GM11168 (cell line): ENCODE measurements around the gene MAPKAPK2.
"Not testable (repeated sequence)": the region's sequence is repeated elsewhere in the genome, so short reads cannot be mapped to it uniquely, and the experiment has no call there.

Experiments used
- in situ Hi-C: fragments of 300-500 bp; cut with MboI; formaldehyde crosslinking; loops from one replicate; pipeline ENCODE4 v1.12.0; 2022; ENCODE audit warnings: low sequenced_read_pairs; ENCODE audit not compliant: unreplicated experiment

The MAPKAPK2 gene

DNA sequence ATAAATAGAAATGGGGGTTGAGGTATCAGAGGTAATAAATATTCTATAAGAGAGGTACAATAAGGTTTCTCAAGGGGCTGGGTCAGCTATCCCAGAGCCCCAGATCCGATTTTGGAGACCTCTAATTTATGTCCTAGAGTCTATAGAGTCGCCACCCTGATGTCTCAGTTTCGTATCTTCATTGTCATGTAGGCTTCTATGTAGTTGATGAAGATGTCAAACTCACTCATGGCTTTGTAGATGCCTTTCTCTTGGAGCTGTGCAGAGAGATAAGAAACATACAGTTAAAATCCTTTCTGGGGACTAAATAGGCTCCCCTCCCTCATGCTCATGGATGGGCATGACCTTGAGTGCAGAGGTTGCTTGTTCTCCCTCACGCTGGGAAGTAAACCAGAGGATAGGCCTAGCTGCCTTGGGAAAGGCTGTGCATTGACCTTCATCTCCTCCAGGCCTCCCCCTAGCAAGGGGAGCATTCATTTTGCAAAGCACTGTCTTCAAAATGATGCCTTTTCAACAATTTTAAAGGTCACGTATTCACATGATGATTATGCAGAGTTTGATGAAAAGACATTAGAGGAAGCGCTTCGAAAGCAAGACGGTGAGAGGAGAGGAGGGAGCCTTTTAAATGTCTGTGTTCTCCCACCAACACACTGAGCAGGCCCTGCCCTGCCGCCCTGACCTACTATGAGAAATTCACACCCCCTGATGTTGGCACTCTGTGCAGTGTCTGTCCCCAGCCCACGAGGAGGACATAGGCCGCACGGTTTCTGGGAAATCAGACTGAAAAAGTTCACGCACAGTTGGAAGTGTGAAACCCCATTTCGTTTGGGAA lies 84.0 kb downstream of the MAPKAPK2 start:
- in situ Hi-C loops: no loop called here

DNA sequence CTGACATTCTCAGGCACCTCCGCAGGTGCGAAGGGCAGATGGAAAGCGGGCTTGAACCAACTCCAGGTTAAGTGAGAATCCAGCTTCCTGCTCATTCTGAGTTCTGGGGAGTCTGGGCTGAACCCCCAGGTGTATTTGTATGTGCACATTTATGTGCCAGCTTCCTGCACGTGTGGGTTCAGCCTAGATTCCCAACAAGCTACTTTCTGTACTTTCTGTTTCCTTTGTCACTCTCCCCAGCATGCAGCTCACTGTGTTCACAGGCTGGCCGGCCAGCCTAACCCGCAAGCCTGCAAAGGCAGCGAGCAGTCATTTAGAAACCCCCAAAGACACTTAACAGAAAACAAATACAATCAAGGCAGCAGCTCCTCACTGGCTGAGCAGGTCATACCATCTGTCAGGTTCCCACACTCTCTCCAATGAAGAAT lies 84.6 kb downstream of the MAPKAPK2 start:
- in situ Hi-C loops: no loop called here

DNA sequence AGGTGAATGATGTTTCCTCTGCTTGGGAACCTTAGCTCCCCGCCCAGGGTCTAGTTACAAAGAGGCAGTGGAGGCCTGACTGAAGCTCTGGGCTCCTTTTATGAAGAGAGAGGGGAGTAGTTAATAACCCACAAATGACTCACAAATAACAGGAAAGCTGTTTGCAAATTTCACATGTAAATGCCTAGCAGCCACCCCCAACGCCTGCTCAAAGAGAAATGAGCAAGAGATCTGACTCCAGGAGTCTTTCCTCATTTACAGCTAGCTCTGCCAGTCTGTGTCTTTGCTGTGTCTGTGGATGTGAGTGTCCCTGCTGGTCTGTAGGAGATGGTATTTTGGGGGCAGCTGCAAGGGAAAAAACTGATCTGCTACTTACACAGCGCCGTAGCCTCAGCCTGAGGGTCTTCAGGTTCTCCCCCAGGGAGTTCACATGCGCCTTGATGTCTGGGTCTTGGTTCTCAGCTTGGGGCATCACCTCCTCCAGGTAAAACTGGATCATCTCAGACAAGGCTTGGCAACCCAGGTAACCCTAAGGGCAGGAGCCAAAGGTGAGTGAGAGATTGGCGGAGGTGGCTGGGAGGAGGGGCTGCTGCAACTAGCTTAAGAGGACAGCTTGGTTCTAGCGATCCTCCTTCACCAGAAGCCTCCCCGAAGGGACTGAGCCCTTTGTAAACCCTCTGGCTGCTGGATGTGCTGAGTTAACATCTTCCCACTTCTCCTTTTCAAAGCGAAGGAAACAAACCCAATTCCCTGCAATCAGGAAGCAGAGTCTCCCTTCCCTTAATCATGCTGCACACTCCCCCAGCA lies 86.0 kb downstream of the MAPKAPK2 start, which contains the start of gene IL19:
TSS of gene IL19 (plus strand) at position 243 of the 807 bp plus-strand sequence. CDS start 65,890 bp downstream, outside the sequence.
- in situ Hi-C loops: no loop called here

DNA sequence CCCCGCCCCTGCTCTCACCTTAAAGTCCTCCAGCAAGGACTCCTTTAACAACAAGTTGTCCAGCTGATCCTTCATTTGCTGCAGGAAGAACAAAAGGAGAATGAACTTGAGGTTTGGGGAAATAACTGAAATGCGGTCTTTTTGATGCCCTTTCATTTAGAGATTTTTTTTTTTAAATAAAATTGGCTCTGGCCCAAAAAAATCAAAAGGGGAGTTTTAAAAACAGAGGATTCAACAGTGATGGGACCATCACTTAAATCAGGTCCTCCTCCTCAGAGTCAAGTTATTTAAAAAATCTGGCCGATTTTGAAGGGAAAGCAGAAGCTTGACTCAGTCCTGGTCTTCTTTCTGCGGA lies 86.6 kb downstream of the MAPKAPK2 start:
- in situ Hi-C loops: no loop called here

DNA sequence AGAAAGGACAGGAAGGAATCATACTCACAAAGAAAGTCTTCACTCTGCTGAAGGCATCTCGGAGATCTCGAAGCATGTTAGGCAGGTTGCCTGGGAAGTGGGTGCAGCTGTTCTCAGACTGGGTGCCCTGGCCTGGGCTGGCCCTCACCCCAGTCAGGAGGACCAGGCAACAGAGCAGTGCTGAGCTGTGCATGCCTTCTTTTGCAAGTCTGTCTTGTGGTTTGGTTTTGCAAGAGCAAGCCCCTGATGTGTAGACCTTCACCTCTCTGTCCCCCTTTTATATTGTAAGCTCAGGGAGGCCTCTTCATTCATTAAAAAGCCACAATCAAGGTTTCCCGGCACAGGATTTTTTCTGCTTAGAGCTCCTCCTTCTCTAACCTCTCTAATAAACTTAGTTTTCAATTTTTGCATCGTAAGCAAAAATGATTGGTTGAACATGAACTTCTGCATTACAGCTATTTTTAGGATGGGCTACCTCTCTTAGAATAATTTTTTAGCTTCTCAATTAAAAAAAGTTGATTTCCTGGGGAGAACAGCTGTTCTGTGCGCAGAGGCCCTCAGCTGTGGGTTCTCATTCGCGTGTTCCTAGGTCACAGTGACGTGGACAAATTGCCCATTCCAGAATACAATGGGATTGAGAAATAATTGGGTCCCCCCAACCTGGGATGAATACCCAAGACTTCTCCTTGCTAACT lies 87.7 kb downstream of the MAPKAPK2 start, which contains the start of gene IL10:
TSS of gene IL10 (minus strand) at position 252 of the 695 bp plus-strand sequence. CDS start at position 193, 59 bp downstream.
- in situ Hi-C loops: no loop called here

DNA sequence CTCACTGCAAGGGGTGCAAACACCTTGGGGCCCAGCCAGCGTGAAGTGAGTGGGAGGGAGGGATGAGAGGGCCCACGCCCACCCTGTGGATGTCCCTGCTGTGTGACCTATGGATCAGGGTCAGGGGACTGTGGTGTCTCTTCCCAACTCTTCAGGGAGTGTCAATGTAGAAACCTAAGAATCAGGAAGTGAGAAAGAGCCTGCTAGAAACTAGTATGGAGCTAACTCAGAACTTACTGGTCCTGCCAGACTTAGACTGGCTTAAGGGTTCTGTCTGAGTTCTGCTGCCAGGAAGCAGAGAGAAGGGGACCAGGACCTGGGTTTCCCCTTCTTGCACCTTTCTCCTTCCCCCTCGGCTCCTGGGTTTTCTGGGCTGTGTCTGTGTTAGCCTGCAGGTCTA lies 89.4 kb downstream of the MAPKAPK2 start:
- in situ Hi-C loops: no loop called here

DNA sequence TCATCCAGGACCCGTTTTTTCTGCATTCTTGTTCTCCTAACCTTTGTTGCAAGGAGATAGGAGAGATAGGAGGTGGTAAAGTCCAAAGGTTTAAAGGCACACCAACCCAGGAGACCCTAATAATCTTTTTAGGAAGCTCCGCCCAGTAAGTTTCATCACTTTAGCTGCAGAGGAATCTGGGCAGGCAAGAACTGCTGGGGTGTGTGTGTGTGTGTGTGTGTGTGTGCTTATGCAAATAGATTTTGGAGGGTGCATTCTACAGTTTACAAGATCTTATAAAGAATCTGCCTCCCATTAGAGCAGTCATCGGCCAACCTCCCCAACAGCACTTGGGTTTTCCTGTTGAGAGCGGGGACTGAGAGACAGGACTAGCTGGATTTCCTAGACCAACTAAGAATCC lies 91.5 kb downstream of the MAPKAPK2 start:
- in situ Hi-C loops: no loop called here

DNA sequence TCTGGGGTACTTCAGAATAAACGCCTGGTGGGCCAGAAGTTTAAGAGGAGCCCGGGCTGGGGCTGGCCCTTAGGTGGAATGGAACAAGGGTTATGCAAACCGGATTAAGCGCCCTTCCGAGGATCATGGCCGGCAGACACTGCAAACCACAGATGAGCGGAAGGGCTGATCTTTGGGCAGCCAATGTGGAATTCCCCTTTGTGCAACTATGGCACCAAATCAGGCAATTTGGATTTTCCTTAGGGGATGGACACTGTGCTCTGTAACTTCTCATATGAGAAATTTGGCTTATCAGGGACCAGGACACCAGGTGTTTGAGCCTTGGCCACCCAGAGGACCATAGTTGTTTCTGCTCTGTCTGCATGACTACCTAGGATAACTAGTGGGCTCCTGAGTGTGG lies 93.3 kb downstream of the MAPKAPK2 start:
- in situ Hi-C loops: no loop called here

DNA sequence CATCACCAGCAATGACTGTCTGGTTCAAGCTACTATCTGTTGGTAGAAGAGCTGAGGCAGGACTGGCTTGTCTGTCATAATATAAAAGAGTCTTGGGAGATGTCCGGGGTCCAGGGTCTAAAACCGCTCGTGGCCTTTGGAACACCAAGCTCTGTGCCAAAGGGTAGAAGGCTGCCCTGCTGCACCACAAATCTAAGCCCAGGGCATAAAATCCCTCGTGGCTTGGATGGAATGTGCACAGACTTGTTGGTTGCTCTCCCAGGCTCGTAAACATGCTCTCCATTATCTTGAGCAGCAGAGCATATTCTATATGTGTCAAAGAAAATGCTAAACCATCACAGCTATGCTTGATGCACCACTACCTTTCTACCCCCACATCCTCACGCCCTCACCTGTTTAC lies 94.2 kb downstream of the MAPKAPK2 start:
- in situ Hi-C loops: not testable (repeated sequence)

DNA sequence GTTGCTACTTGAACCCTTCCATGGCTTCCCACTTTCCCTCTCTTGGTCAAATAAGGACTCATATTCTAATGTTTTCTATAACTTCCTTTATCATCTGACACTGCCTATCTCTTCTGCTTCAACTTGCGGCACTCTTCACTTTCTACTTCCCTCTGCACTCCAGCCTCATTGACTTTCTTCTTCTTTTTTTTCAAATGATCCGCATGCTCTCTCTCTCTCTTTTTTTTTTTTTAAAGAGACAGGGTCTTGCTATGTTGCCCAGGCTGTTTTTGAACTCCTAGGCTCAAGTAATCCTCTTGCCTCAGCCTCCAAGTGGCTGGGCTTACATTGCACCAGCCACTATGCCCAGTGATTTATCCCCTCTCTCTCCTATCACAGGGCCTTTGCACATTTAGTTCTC lies 94.9 kb downstream of the MAPKAPK2 start:
- in situ Hi-C loops: no loop called here

DNA sequence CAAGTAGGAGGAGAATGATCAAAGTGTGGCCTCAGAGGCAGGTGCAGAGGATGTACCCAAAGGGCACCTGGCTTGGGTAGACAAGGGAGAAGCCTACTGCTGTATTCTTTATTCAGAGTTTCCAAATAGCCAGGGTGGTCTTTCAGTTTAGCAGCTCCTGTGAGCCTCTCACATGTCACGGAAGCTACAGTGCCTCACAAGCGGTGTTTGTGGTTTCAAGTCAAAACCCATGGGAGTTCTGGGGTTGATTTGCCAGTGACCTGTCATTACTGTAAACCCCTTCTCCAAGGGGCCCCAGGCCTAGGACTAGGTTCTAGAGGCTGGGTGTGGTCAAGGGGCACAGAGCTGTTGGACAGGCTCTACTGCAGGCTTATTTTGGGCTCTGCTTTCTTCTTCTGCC lies 97.7 kb downstream of the MAPKAPK2 start:
- in situ Hi-C loops: no loop called here

DNA sequence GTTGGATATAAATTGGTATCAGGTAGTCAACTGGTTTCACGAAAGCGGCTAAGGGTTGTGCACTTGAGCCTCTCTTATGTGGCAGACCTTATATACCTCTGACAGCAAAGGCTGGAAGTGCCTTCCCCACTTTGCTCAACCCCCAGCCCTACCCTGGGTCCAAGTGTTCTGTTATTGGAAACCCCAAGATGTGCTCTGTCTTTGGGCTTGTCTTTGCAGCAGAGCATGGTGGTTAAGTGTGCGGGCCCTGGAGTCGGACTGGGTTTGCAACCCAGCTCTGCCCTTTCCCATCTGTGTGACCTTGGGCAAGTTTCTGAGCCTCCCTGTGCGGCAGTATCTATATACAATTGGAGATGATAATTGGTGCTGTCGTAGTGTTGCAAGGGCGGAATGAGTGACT lies 98.8 kb downstream of the MAPKAPK2 start:
- in situ Hi-C loops: no loop called here
